Transverse colon (tissue), 3 donors: ENCODE results near the gene SKOR2.

Experiments used
- EP300 ChIP-seq: sonication (generic); formaldehyde crosslinking; IDR thresholded peaks from one replicate; pipeline ENCODE4 v1.6.1; 2017; ENCODE audit warnings: antibody characterized with exemption, low read depth
- TF ChIP-seq, protein P1 (sequence below), 5 experiments: fragments of 200-600 bp in 3 of 5; fragments of 450-650 bp in 2 of 5; sonication (generic) in 3 of 5; IDR thresholded peaks; 1 replicate in 2 of 5; 2 replicates in 3 of 5; pipeline ENCODE4 v1.5.1; 2016 to 2017; ENCODE audit warnings: antibody characterized with exemption in 5 of 5, inconsistent platforms in 3 of 5, mild to moderate bottlenecking in 2 of 5, moderate library complexity in 1 of 5

GRCh38 chr18:47175898-47176575, 75.4 kb downstream of the SKOR2 start, which contains the start of gene IER3IP1:
- TF ChIP-seq, protein P1, sequence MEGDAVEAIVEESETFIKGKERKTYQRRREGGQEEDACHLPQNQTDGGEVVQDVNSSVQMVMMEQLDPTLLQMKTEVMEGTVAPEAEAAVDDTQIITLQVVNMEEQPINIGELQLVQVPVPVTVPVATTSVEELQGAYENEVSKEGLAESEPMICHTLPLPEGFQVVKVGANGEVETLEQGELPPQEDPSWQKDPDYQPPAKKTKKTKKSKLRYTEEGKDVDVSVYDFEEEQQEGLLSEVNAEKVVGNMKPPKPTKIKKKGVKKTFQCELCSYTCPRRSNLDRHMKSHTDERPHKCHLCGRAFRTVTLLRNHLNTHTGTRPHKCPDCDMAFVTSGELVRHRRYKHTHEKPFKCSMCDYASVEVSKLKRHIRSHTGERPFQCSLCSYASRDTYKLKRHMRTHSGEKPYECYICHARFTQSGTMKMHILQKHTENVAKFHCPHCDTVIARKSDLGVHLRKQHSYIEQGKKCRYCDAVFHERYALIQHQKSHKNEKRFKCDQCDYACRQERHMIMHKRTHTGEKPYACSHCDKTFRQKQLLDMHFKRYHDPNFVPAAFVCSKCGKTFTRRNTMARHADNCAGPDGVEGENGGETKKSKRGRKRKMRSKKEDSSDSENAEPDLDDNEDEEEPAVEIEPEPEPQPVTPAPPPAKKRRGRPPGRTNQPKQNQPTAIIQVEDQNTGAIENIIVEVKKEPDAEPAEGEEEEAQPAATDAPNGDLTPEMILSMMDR (IDR thresholded peaks at IDR 0.05) = peak in 3 of 5 experiments; percentile 10 to 33 (median 29)
- no peak for TF ChIP-seq EP300
